CD8-positive, alpha-beta memory T cell (primary cell): ENCODE results near the gene RIMS3. TPM values are rescaled to one million over a fixed set of nuclear protein-coding genes. Genes with fewer than 3 reads are reported as not detected.

Experiments
- CTCF ChIA-PET: fragments of 350-600 bp; sonication (Branson Sonifier 250); formaldehyde crosslinking; loops from one replicate; lab custom pipeline; 2021; ENCODE audit warnings: antibody characterized with exemption; lab: Charles Lee
- POLR2A ChIA-PET: fragments of 350-600 bp; sonication (Branson Sonifier 250); formaldehyde crosslinking; loops from one replicate; lab custom pipeline; 2021; ENCODE audit warnings: antibody characterized with exemption; lab: Charles Lee
- DNase-seq, 5 donors: peaks; one replicate each; pipeline versions ENCODE4 v3.0.0 to v3.0.0-alpha.2; 2020 to 2022; ENCODE audit warnings: mixed read lengths in 1 of 5
- H3K27ac ChIP-seq: one replicate; pipeline ENCODE4 v1.7.0; 2013; ENCODE audit warnings: low read depth, mild to moderate bottlenecking, low read length, moderate library complexity
- H3K27me3 ChIP-seq: 2 replicates; pipeline ENCODE4 v1.7.0; 2013; ENCODE audit warnings: low read length, mild to moderate bottlenecking; ENCODE audit not compliant: insufficient read depth, poor library complexity, severe bottlenecking
- H3K36me3 ChIP-seq: 2 replicates; pipeline ENCODE4 v1.7.0; 2013; ENCODE audit warnings: mild to moderate bottlenecking, low read length, moderate library complexity; ENCODE audit not compliant: insufficient read depth
- H3K4me1 ChIP-seq: 2 replicates; pipeline ENCODE4 v1.7.0; 2013; ENCODE audit warnings: mild to moderate bottlenecking, low read length, moderate library complexity; ENCODE audit not compliant: insufficient read depth
- H3K4me3 ChIP-seq: 2 replicates; pipeline ENCODE4 v1.7.0; 2013; ENCODE audit warnings: mild to moderate bottlenecking, low read length
- H3K9me3 ChIP-seq: 2 replicates; pipeline ENCODE4 v1.7.0; 2013; ENCODE audit warnings: mild to moderate bottlenecking, low read length
- H3K27ac Mint-ChIP-seq, 8 donors: one replicate each; pipeline ENCODE4 v1.8.0; 2020 to 2021; ENCODE audit warnings: mixed read lengths in 8 of 8, mild to moderate bottlenecking in 6 of 8, inconsistent platforms in 3 of 8, moderate library complexity in 3 of 8
- H3K27me3 Mint-ChIP-seq, 2 donors: one replicate each; pipeline ENCODE4 v1.8.0; 2020 to 2021; ENCODE audit warnings: mixed read lengths in 2 of 2, mild to moderate bottlenecking in 1 of 2, moderate library complexity in 1 of 2
- H3K36me3 Mint-ChIP-seq, 3 donors: one replicate each; pipeline ENCODE4 v1.8.0; 2020 to 2021; ENCODE audit warnings: mixed read lengths in 3 of 3, inconsistent platforms in 1 of 3, mild to moderate bottlenecking in 1 of 3
- H3K4me1 Mint-ChIP-seq, 3 donors: one replicate each; pipeline ENCODE4 v1.8.0; 2020 to 2021; ENCODE audit warnings: mixed read lengths in 3 of 3, inconsistent platforms in 1 of 3, mild to moderate bottlenecking in 1 of 3
- H3K4me3 Mint-ChIP-seq, 7 donors: one replicate each; pipeline ENCODE4 v1.8.0; 2020 to 2021; ENCODE audit warnings: mixed read lengths in 7 of 7, mild to moderate bottlenecking in 6 of 7, moderate library complexity in 4 of 7, inconsistent platforms in 2 of 7
- H3K9me3 Mint-ChIP-seq, 5 donors: one replicate each; pipeline ENCODE4 v1.8.0; 2020 to 2022; ENCODE audit warnings: mixed read lengths in 5 of 5, mild to moderate bottlenecking in 3 of 5, moderate library complexity in 2 of 5, inconsistent platforms in 1 of 5
- polyA plus RNA-seq: library from polyadenylated mRNA; unstranded; fragments of 300-500 nt; fragmentation: Illumina TruSeq; gene quantifications from one replicate; pipeline ENCODE4 v1.2.3, GENCODE V29; 2021
- total RNA-seq, 2 experiments: library from RNA; stranded (reverse); gene quantifications; one replicate each; pipeline ENCODE4 v1.2.3, GENCODE V29; 2021

The RIMS3 gene
- total RNA-seq (1 to 10 TPM; 1.4 to 1.7 TPM), polyA plus RNA-seq (5.4 TPM)

DNA sequence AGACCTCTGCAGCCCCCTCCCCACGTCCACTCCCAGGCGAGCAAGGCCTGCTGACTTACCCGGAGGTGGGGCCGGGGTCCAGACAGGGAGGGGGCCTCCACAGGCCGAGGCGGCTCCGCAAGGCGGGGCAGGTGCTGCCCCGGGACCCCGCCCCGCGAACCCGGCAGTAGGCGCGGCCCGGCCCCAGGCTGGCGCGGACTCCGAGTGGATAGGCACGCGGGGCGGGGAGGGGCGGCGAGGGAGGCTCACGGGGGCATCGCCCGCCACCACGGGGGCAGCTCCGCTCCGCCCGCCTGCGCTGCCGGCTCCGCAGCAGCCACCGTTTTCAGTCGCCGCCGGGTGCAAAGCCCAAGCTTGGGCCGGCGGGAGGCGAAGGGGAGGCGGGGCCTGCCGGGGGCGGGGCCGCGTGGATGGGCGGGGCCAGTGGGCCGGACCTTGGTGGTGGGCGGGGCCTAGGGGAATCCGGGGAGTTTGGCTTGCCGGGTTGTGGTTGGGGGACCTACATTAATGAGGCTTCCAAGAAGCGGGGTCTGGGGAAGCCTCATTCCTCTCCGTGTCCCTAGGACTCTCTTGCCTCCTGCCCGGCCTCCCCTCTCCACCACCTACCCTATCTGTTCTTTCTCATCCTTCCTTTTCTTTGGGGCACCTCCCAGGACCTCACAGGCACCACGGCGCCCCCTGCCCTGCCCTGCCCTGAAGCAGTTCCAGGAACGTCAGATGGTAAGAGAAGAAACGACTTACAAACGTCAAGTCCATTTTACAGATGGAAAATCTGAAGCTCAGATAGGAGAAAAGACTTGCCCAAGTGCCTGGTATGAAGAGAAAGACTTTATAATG lies at the start of gene RIMS3:
Gene RIMS3 (minus strand): TSS at position 348 of the 837 bp plus-strand sequence. CDS start 23,757 bp downstream, outside the sequence.
- no peaks in the 10 kb centered on the region for H3K36me3 ChIP-seq
- H3K4me3 Mint-ChIP-seq: peak within 1 kb of the TSS; percentile 78 to 93 (median 89)
- peak within 1 kb of the TSS in 5 of 8 donors; percentile 48 to 90 (median 73) for H3K27ac Mint-ChIP-seq
- no peaks in the 10 kb centered on the region for H3K9me3 ChIP-seq
- POLR2A ChIA-PET: interaction anchor here (1.5 kb wide), 1 partner anchor 26 kb away, joined by 8 read pairs; the partner anchor contains the start of gene NFYC
- DNase-seq: peak; percentile 76 to 85 (median 78)
- H3K4me3 ChIP-seq: peak within 1 kb of the TSS; percentile 65
- no peaks in the 10 kb centered on the region for H3K27me3 Mint-ChIP-seq
- H3K27ac ChIP-seq: peak within 1 kb of the TSS; percentile 24
- CTCF ChIA-PET: interaction anchor here (1.2 kb wide), 1 partner anchor 39 kb away, joined by 4 read pairs; no protein-coding TSS in a partner anchor
- peaks cover 21 to 44% (median 31%) of the 10 kb centered on the region in 3 donors for H3K4me1 Mint-ChIP-seq
- peaks cover 17% of the 10 kb centered on the region for H3K4me1 ChIP-seq
- H3K36me3 Mint-ChIP-seq: no peaks in the 10 kb centered on the region
- H3K9me3 Mint-ChIP-seq: no peaks in the 10 kb centered on the region
- H3K27me3 ChIP-seq: no peaks in the 10 kb centered on the region

- no peaks in the 10 kb centered on the region for H3K9me3 ChIP-seq
- H3K9me3 Mint-ChIP-seq: no peaks in the 10 kb centered on the region
- H3K27me3 Mint-ChIP-seq: no peaks in the 10 kb centered on the region
- no peaks in the 10 kb centered on the region for H3K27me3 ChIP-seq
- H3K27ac Mint-ChIP-seq: peak overlapping the region; percentile 61 to 88 (median 82)
- H3K4me3 Mint-ChIP-seq: peak overlapping the region; percentile 39 to 77 (median 72)
- H3K36me3 ChIP-seq: peaks cover 4% of the 10 kb centered on the region
- H3K4me1 Mint-ChIP-seq: peaks cover 70 to 87% (median 80%) of the 10 kb centered on the region in 3 donors
- no peak overlapping the region for H3K4me3 ChIP-seq
- peak in 1 of 5 donors; percentile 36 for DNase-seq
- POLR2A ChIA-PET: no interaction called here
- peaks cover 4 to 13% (median 4%) of the 10 kb centered on the region in 3 donors for H3K36me3 Mint-ChIP-seq
- CTCF ChIA-PET: no interaction called here
- no peak overlapping the region for H3K27ac ChIP-seq
- peaks cover 52% of the 10 kb centered on the region for H3K4me1 ChIP-seq
These were observed 47.5 kb upstream of the RIMS3 start for GRCh38 chr1:40712997-40713396.

DNA sequence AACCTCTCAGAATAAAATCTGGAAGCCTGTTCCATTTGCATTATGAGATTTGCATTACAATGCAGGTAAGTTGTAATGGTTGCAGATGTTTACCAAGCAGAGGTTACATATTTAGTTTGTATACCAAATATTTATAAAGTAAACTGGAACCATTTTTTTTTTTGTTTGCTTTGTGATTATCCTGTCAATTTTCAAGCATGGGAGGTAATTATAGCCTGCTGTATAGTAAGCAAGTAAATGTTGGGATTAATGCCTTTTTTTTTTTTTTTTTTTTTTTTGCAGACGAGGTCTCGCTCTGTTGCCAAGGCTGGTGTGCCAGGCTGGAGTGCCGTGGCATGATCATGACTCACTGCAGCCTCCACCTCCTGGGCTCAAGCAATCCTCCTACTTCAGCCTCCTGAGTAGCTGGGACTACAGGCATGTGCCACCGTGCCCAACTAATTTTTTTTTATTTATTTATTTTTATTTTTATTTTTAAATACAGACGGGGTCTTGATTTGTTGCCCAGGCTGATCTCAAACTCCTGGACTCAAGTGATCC lies 47.0 kb upstream of the RIMS3 start:
- peak overlapping the region in 5 of 7 donors; percentile 3 to 74 (median 72) for H3K4me3 Mint-ChIP-seq
- H3K27ac ChIP-seq: no peak overlapping the region

DNA sequence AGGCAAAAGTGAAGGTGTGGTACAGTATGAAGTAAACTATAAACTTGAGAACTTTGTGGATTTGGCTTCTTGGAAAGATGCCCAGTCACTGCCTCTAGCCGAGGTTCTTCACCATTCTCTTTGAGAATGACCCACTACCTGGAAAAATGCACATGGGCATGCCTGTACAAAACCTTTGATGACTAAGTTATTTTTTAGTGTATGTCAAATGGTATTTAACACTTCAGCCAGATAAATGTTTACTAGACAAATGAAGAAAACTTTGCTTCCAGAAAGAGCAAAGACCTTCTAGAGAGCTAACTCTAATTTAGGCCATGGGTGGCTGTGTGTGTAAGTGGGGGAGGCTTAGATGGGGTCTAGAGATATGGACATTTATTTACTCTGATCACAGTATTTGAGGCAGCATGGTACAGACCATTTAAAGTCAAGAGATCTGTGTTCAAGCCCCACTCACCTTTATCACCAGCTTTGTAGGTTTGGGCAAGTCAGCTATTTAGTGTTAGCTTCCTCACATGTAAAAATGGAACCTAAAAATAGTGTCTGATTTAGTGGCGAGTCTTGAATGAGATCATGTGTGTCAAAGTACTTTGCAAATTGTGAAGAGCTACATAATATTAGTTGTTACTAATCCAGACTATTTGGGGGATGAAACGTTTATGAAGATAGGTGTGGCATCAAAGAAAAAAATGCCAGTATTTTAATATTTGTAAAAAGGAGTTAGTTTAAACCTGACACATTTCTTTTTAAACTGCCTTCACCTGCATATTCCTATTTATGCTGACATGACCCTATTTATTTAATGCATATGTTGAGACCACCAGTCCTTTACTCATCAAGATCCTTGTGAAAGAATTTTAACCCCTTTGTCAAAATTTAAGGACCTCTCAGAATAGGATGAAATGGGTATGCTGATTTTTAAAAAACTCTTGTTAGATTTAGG lies 46.3 kb upstream of the RIMS3 start:
- peaks cover 54% of the 10 kb centered on the region for H3K4me1 ChIP-seq
- Mint-ChIP-seq H3K4me3 (peak overlapping the region; percentile 18 to 88 (median 45)), H3K36me3 (peaks cover 4 to 13% (median 4%) of the 10 kb centered on the region in 3 donors), H3K27me3 (no peaks in the 10 kb centered on the region), H3K27ac (peak overlapping the region; percentile 62 to 88 (median 76)), H3K9me3 (no peaks in the 10 kb centered on the region), H3K4me1 (peaks cover 65 to 80% (median 73%) of the 10 kb centered on the region in 3 donors)
- ChIA-PET CTCF (interaction anchor here (1.7 kb wide), 1 partner anchor 11 kb away, joined by 4 read pairs; no protein-coding TSS in a partner anchor), POLR2A (interaction anchor here (0.9 to 1.5 kb wide), 2 partner anchors 20 to 26 kb away, joined by 3 to 9 read pairs; partner anchors contain the start of gene NFYC)
- H3K27ac ChIP-seq: peak overlapping the region; percentile 68
- no peaks in the 10 kb centered on the region for H3K27me3 ChIP-seq
- H3K36me3 ChIP-seq: peaks cover 4% of the 10 kb centered on the region
- H3K9me3 ChIP-seq: no peaks in the 10 kb centered on the region
- DNase-seq: no peak
- no peak overlapping the region for H3K4me3 ChIP-seq

More for the DNA sequence above, 47.0 kb upstream of the RIMS3 start:
- Mint-ChIP-seq H3K36me3 (peaks cover 4 to 13% (median 4%) of the 10 kb centered on the region in 3 donors), H3K27me3 (no peaks in the 10 kb centered on the region), H3K9me3 (no peaks in the 10 kb centered on the region), H3K4me1 (peaks cover 70 to 86% (median 79%) of the 10 kb centered on the region in 3 donors), H3K27ac (peak overlapping the region in 5 of 8 donors; percentile 61 to 84 (median 74))
- Histone ChIP-seq H3K36me3 (peaks cover 4% of the 10 kb centered on the region), H3K4me1 (peaks cover 54% of the 10 kb centered on the region), H3K27me3 (no peaks in the 10 kb centered on the region), H3K9me3 (no peaks in the 10 kb centered on the region), H3K4me3 (no peak overlapping the region)
- DNase-seq: no peak
- ChIA-PET CTCF (interaction anchor here (1.7 kb wide), 1 partner anchor 11 kb away, joined by 4 read pairs; no protein-coding TSS in a partner anchor), POLR2A (interaction anchor here (0.9 to 1.5 kb wide), 2 partner anchors 21 to 27 kb away, joined by 3 to 9 read pairs; partner anchors contain the start of gene NFYC)

- H3K4me3 Mint-ChIP-seq: peak overlapping the region; percentile 37 to 98 (median 88)
- Histone ChIP-seq H3K27ac (peak overlapping the region; percentile 68), H3K4me3 (peak overlapping the region; percentile 9), H3K4me1 (peaks cover 54% of the 10 kb centered on the region), H3K27me3 (no peaks in the 10 kb centered on the region), H3K9me3 (no peaks in the 10 kb centered on the region), H3K36me3 (peaks cover 4% of the 10 kb centered on the region)
- peak overlapping the region; percentile 45 to 97 (median 80) for H3K27ac Mint-ChIP-seq
- no peak for DNase-seq
- CTCF ChIA-PET: interaction anchor here (1.7 kb wide), 1 partner anchor 10 kb away, joined by 4 read pairs; no protein-coding TSS in a partner anchor
- peaks cover 59 to 75% (median 63%) of the 10 kb centered on the region in 3 donors for H3K4me1 Mint-ChIP-seq
- POLR2A ChIA-PET: interaction anchor here (1.5 to 3.2 kb wide), 2 partner anchors 19 kb away, joined by 9 to 20 read pairs; partner anchors contain the start of gene NFYC
- no peaks in the 10 kb centered on the region for H3K27me3 Mint-ChIP-seq
- H3K36me3 Mint-ChIP-seq: peaks cover 2 to 13% (median 4%) of the 10 kb centered on the region in 3 donors
- H3K9me3 Mint-ChIP-seq: no peaks in the 10 kb centered on the region
These were observed 45.3 kb upstream of the RIMS3 start for GRCh38 chr1:40710581-40711315.

GRCh38 chr1:40709802-40710278 lies 44.4 kb upstream of the RIMS3 start:
- Mint-ChIP-seq H3K4me3 (peak overlapping the region; percentile 86 to 98 (median 95)), H3K27me3 (no peaks in the 10 kb centered on the region), H3K4me1 (peaks cover 57 to 74% (median 62%) of the 10 kb centered on the region in 3 donors), H3K9me3 (no peaks in the 10 kb centered on the region), H3K36me3 (peaks cover 0 to 10% (median 4%) of the 10 kb centered on the region in 3 donors), H3K27ac (peak overlapping the region; percentile 62 to 99 (median 93))
- peak overlapping the region; percentile 67 for H3K4me3 ChIP-seq
- ChIA-PET POLR2A (interaction anchor here (1.0 to 3.2 kb wide), 2 partner anchors 18 to 55 kb away, joined by 3 to 20 read pairs; partner anchors contain the start of gene NFYC), CTCF (interaction anchor here (1.0 kb wide), 1 partner anchor 566 kb away, joined by 3 read pairs; no protein-coding TSS in a partner anchor)
- peak overlapping the region; percentile 68 for H3K27ac ChIP-seq
- peaks cover 54% of the 10 kb centered on the region for H3K4me1 ChIP-seq
- peaks cover 4% of the 10 kb centered on the region for H3K36me3 ChIP-seq
- no peaks in the 10 kb centered on the region for H3K27me3 ChIP-seq
- H3K9me3 ChIP-seq: no peaks in the 10 kb centered on the region
- no peak for DNase-seq
